ENCODE measurements around the gene MRPL55. TPM values are rescaled to one million over a fixed set of nuclear protein-coding genes. Genes with fewer than 3 reads are reported as not detected.

MRPL55 gene
- total RNA-seq, 2 donors from 2014 or later = 120 to 136 TPM

DNA sequence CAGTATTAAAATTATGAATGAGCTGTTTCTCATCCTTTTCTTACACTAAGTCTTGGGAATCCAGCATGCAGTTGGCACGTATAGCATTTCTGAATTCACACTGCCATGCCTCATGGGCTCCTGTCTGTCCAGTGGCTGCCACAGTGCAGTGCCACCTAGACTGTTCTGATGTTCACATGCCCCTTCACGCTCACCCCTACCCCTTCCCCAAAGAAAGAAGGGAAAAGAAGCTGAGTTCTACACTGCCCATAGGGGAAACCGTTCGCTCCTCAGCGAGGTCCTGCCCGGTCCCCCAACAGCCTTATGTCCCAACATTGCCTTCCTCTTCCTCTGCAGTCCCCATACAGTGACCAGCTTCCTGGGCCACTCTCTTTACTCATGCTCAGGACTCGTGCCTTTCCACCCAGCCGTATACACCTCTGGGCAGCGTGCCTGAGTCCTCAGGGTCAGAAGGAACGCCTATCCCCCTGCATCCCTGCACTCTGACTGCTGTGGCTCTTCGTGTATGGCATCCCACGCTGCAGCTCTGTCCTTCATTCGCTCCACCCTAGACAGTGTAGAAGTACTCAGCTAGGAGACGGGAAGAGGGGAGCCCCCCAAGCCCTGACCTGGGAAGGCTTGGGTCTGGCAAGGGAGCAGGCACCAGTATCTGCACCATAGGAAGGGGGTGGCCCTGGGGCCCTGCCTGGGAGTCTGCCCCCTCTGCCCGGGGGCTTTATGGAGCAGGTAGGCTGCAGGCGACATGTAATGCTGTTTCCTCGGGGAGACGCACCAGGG lies 50.7 kb downstream of the MRPL55 start:
- Histone ChIP-seq H3K4me3 (no peak overlapping the region), H3K9me3 (no peaks in the 10 kb centered on the region), H3K4me1 (replicated peaks) (no peaks in the 10 kb centered on the region), H3K36me3 (no peaks in the 10 kb centered on the region), H3K27ac (no peak overlapping the region), H3K27me3 (replicated peaks; ENCODE audit: insufficient read depth) (peaks cover 5% of the 10 kb centered on the region)
- no peak for DNase-seq (ENCODE audit: low spot score)
- intact Hi-C loops (cut with DNase I) = no loop called here
- TF ChIP-seq, protein P1, sequence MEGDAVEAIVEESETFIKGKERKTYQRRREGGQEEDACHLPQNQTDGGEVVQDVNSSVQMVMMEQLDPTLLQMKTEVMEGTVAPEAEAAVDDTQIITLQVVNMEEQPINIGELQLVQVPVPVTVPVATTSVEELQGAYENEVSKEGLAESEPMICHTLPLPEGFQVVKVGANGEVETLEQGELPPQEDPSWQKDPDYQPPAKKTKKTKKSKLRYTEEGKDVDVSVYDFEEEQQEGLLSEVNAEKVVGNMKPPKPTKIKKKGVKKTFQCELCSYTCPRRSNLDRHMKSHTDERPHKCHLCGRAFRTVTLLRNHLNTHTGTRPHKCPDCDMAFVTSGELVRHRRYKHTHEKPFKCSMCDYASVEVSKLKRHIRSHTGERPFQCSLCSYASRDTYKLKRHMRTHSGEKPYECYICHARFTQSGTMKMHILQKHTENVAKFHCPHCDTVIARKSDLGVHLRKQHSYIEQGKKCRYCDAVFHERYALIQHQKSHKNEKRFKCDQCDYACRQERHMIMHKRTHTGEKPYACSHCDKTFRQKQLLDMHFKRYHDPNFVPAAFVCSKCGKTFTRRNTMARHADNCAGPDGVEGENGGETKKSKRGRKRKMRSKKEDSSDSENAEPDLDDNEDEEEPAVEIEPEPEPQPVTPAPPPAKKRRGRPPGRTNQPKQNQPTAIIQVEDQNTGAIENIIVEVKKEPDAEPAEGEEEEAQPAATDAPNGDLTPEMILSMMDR (IDR thresholded peaks at IDR 0.05) = no peak
- TF ChIP-seq POLR2AphosphoS5 (IDR thresholded peaks at IDR 0.05) = no peak
- TF ChIP-seq POLR2A (IDR thresholded peaks at IDR 0.05) = no peak
- WGBS = 55% methylated on average over 18 of the region's 18 CpGs

Small RNA genes lying within 50 kb of the gene (microRNA-seq; reads per million reads assigned to microRNA genes)
- 1.7 reads per million, percentile 23 among the genes with 10 or more reads in this experiment for gene MIR3620

Small RNA genes lying within 50 kb of the gene (small RNA-seq; reads per million reads assigned to genes)
- gene AL359510.1 = 0 reads per million in 2 donors

Other genes starting within 250 kb of the MRPL55 start
- gene WNT9A, start 161.4 kb downstream of the MRPL55 start, total RNA-seq = 1 to 10 TPM; 1.4 to 2.0 TPM
- 1 to 10 TPM; 2.4 to 4.8 TPM for gene WNT3A, start 102.3 kb downstream of the MRPL55 start, total RNA-seq
- 100 to 1,000 TPM; 478 to 512 TPM for gene ARF1, start 26.6 kb downstream of the MRPL55 start, total RNA-seq
- 10 to 100 TPM; 23.5 TPM for gene C1orf35, start 6.0 kb downstream of the MRPL55 start, total RNA-seq
- 100 to 1,000 TPM; 250 to 458 TPM for gene GUK1, start 31.0 kb upstream of the MRPL55 start, total RNA-seq
- gene GJC2, start 40.6 kb upstream of the MRPL55 start, total RNA-seq = 1 to 10 TPM; 1.9 to 4.1 TPM
- 10 to 100 TPM in 1 of 2 donors, 1 to 10 TPM in 1; 5.6 to 17.4 TPM for gene IBA57, start 56.5 kb upstream of the MRPL55 start, total RNA-seq
- 10 to 100 TPM; 34.3 to 45.2 TPM for gene OBSCN, start 98.7 kb upstream of the MRPL55 start, total RNA-seq

Data from prostate gland (tissue), 2 donors.